Right hindlimb (tissue), 1 donor: ENCODE results near the gene RNU1-4.
"Not testable (repeated sequence)": the region's sequence is repeated elsewhere in the genome, so short reads cannot be mapped to it uniquely, and the experiment has no call there.

Experiments
- DNase-seq: peaks from one replicate; pipeline ENCODE4 v3.0.0-alpha.2; 2018

RNU1-4 gene

GRCh38 chr1:16732254-16732896, 7.9 kb upstream of the RNU1-4 start:
- DNase-seq: not testable (repeated sequence)

DNA sequence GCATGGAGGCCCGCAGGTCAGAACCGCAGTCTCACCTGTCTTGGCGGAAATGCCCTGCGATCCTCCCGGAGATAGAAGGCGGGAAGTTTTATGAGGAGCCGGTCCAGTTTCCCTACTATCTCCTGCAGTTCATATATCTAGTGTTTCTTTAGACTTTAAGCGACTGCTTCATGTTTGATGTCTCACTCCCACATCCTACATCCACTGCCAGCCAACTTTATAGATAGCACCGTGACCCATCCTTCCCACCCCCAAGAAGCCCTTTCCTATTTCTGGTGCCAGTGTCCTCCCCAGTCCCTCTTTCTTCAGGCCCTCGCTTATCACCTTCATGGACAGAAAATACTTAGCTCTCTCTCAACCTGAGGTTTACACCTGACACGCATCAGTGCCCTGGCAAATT, 914 bp downstream of the RNU1-4 start:
- DNase-seq: not testable (repeated sequence)

DNA sequence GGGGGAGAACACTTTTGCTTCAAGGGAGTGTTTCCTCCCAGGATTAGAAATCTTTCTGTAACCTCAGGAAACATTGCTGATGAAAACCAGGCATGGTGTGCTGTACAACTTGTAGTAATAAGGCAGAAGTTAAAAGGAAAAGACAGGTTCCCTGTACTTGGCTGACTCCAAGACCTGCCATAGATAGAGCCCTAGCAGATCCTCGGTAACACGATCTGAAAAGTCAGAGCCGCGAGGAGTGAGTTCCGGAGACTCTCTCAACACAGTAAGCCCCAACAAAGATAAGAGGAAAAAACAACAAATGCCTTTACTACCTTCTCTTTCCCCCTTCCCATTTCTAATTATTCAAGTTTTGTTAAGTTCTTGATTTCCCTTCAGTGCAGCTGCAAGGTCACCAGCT, 7.3 kb downstream of the RNU1-4 start:
- DNase-seq: not testable (repeated sequence)

DNA sequence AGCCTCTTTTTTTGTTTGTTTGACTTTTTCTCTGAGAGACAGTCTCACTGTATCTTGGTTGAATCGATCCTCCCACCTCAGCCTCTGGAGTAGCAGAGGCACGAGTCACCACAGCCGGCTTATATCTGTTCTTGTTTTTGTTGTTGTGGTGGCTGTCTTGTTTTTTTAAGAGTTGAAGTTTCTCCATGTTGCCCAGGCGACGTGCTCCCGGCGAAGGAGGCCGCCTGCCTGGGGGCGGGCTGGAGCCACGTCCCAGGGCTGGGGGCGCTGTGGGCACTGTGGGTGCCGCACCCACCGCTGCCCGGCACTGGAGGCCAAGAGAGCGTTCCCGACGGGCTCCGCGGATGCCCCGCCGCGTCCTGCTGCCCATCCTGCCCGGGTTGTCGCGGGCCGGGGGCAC, 8.4 kb downstream of the RNU1-4 start:
- DNase-seq: not testable (repeated sequence)

GRCh38 chr1:16749910-16750888, 9.9 kb downstream of the RNU1-4 start:
- not testable (repeated sequence) for DNase-seq

DNA sequence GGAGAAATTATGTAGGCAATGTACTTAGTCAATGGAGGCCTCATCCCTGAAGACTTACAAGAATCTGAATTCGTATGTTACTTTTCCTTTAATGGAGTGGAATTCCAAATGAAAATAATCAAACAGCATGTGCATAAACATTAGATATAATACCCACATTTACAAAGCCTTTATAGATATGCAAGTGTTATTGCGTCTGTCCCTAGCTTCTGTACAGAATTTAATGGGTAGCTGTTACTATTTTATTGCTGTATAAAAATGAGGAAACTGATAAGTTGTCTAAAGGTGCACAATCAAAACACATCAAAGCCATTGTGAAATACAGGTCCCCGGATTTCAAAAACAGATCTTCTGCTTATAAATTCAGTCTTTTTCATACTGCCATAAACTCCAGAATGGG, 12.5 kb downstream of the RNU1-4 start:
- DNase-seq: not testable (repeated sequence)

DNA sequence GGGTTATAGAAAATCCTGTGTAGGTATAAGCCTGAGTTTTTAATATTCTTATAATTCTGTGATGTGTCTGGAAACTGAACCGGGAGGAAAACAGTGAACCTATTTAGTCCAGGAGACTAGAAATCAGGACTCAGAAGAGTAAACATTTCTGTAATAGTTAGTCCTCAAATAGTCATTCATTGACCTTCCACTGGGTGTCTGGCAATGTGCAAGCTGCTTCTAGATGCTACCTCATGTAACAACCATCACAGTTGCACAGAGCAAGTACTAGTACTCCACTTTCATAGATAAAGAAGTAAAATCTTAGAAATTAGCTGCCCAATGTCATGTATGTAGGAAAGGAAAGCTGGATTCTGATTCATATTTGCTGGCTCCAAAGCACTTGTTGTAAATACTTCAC, 15.1 kb downstream of the RNU1-4 start:
- not testable (repeated sequence) for DNase-seq

DNA sequence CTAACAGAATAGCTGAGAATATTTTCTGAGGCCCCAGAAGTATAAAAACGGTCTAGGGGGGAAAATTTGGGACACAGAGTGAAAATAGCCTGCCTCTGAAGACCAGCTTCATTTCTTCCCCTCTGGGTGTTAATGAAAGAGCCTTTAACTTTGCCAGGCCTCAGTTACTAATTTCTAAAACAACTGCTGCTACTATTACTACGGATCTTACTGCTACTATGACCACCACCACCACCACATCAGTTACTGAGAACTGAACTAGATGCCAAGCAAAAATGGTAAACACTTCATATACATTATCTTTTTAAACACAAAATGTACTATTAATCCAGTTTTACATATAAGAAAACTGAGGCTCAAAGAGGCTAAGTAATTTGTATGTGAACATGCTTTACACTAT, 15.6 kb downstream of the RNU1-4 start:
- not testable (repeated sequence) for DNase-seq

DNA sequence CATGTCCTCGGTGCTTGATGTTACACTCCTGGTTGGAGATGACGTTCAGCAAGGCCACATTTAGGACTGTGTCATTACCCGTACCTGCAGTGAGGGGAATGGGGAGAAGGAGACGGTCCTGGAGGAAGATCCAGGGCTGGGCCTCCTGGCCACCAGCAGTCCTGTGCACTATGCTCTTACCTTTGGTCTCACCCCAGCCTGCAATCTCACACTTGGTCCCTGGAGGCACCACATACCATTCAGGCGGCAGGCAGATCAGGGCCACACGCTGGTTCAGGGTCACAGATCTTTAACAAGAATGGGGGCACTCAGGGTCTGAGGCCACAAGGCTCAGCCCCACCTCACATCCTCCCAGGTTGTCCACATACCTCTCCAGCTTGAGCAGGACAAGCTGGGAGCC, 17.3 kb downstream of the RNU1-4 start:
- DNase-seq: not testable (repeated sequence)

GRCh38 chr1:16758060-16758459, 17.7 kb downstream of the RNU1-4 start:
- DNase-seq: not testable (repeated sequence)

DNA sequence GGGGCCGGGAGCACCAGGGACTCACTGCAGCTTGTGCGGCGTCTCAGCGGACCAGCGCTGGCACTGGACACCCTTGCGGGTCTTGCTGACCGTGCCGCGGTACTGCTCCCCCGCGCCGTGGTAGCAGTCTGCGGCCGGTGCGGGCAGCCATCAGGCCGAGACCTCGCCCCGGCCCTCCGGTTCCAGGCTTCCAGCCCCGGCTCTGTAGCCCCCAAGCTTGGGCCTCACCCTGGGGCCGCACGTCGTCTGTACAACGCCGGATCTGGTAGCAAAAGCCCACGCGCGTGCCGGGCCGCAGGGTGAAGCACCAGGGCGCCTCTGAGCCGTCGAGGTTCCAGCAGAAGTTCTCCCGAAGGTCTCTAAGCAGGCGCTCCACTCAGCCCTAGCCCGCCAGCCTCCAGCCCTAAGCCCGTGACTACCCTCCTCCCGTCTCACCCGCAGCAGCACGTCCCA, 18.8 kb downstream of the RNU1-4 start:
- peak; percentile 7 for DNase-seq

DNA sequence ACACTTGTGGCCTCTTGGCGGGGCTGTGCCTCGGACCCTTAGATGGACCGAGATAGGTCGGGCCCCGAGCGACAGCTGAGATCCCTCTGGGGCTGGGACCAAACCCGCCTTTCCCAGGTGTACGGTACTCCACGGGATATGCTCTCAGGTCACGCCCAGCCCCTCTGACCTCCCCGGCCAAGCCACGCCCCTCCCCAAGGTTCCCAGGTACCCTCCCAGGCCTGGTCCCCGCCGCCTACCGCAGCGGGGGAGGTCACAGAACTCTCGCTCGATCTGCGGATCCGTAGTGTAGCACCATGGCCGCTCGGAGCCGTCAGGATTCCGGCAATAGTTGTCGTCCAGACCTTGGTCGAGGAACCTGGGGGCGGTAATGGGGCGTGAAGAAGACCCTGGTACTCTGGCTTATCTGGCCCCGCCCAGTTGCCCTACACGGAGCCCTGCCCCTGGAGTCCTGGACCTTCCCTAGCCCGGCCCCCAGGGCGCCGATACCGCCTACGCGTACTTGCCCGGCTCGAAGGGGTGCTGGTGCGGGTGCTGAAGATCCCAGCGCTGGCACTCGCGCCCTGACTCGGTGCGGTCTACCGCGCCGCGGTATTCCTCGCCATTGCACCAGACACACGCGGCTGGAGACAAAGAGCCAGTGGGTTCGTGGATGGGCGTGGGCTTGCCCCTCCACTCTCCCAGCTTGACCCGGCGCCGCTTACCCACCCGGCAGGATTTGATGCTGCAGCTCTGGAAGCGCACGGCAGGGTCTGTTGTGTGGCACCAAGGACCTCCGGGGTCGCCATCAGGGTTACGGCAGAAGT, 19.5 kb downstream of the RNU1-4 start:
- not testable (repeated sequence) for DNase-seq

DNA sequence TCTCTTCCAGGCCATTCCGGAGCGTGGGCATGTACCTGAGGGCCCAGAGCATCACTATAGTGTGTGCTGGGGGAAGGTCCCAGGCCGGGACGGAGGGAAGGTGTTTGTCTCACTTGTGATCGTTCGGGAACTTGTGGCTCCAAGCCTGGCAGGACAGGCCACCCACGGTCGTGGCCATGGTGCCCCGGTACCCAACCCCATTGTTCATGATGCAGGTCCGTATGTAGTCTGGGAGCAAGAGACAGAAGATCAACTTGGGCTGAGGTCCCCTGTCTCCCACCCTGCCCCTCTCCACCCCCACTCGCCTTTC, 20.1 kb downstream of the RNU1-4 start:
- not testable (repeated sequence) for DNase-seq

GRCh38 chr1:16760801-16761200, 20.5 kb downstream of the RNU1-4 start:
- DNase-seq: not testable (repeated sequence)

DNA sequence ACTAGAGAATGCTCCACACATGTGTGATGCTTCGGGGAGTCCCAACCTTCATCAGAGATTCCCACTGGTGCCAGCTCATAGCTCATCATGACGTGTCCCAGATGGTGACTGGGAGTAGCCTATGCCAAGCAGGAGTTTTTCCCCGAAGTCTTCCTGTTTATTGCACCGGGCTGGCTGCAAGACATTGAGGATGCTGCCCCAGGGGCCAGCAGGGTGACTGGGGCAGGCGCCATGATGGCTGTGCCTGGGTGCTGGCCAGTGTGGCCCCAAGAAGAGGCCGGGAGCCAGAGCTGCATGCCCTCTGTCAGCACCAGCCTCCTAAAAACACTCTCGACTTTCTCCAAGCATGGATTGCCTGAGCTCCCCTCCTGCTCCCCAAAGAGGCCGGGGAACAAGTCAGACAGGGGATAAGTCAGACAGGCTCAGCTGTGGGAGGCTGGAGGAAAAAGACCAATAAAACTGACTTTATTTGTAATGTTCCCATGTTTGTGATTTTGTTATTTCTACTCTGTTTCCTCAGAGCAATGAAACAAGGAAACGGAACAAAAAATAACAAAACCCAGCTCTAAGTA, 24.0 kb downstream of the RNU1-4 start:
- DNase-seq: peak; percentile 16

DNA sequence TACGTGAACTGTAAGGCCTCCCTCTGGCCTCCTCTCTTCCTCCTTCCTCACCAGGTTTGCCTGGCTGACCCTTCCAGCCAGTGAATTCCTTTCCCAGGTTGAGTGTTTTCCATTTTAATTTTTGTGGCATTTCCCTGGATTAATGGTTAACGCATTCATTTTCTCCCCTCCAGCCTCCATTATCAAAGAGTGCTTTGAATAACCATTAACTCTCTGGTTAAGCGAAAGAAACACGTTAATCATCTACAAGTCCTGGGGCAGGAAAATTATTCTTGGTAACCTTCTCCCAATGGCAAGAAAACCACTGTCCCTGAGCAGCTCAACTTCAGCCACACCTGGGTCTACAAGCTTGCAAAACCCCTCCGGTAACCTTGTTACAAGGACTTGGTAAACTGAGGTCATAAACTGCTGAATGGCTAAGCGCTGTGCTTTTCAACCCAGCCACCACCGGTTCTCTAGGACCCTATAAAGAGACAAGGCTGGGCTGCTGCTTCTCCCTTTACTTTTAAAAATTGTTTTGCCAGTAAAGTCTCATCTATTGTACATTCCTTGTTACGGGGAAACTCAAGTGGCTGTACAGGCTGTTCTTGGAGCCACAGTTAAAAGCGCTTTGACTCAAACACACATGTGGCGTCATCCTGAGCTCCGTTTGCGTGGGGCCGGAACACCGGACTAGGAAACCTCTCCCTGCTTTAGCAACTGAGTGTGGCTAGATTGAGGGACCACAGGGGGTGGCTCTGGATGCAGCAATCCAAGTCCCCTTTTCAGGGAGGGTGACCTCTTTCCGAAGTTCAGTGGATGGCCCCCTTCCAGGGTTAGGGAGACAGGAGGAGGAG, 24.7 kb downstream of the RNU1-4 start:
- DNase-seq: peak; percentile 57

GRCh38 chr1:16765731-16766605, 25.7 kb downstream of the RNU1-4 start:
- DNase-seq: peak; percentile 69

GRCh38 chr1:16766689-16767256, 26.5 kb downstream of the RNU1-4 start:
- DNase-seq: peak; percentile 3

DNA sequence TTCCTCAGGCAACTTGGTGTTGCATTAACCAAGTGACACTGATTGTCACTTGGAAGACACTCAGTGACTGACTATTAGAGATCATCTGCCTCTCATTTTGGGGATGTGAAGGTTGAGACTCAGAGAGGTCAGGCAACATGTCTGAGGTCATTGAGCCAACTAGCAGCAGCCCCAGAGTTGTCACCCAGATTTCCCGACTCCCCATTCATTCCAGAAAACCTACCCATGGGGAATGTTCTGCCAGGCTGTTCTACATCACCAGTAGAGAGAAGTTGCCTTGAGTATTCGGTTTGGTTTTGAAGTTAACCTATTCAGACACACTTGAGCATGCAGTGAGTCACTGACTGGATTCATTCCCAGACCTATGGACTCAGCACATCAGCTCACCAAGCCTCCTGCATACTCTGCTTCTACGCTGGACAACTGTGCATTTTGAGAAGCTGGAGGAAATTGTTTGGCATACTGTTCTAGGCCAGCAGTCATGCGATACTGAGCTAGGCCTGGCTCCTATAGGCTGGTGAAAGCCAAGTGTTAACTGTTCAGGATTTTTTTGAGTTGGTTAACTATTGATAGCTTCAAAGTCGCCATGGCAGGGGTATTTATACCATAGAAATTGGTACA, 29.9 kb downstream of the RNU1-4 start:
- DNase-seq: peak; percentile 71

DNA sequence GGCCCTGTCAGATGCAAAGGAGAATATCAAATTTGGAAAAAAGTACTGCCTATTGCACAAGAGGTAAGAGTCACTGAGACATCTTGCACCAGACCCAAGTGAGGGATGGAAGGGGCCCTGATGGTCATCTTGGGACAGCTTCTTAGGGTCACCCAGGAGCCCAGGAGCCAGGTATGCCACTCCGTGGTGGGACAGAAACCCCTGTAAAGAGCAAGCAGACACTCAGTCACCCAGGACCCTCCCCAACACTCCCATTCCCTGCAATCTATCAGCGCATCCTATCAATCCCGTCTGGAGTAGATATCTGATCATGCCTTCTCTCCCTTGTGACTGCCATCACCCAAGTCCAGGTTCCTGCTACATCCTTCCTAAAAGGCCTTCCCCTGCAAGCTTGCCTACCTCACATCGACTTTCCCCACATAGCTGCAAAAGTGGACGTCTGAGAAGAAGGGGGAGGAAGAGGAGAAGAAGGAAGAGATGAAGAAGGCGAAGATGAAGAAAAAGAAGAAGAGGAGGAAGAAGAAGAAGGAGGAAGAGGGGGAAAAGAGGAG, 30.7 kb downstream of the RNU1-4 start:
- not testable (repeated sequence) for DNase-seq
